Prostate gland (tissue), 2 donors: Measurements from ENCODE around the gene ZNF24.

Experiments
- POLR2A ChIP-seq: fragments of 450-650 bp; IDR thresholded peaks from one replicate; pipeline ENCODE4 v1.6.1; 2016; ENCODE audit warnings: antibody characterized with exemption, mild to moderate bottlenecking
- POLR2AphosphoS5 ChIP-seq: sonication (generic); formaldehyde crosslinking; IDR thresholded peaks from one replicate; pipeline ENCODE4 v1.6.1; 2017; ENCODE audit warnings: antibody characterized with exemption
- TF ChIP-seq, protein P1 (sequence below), 4 experiments: fragments of 200-600 bp in 2 of 4; fragments of 450-650 bp in 2 of 4; sonication (generic) in 2 of 4; IDR thresholded peaks; 1 replicate in 3 of 4; 2 replicates in 1 of 4; pipeline ENCODE4 v1.5.1; 2016 to 2019; ENCODE audit warnings: antibody characterized with exemption in 4 of 4, mild to moderate bottlenecking in 2 of 4, moderate library complexity in 2 of 4

DNA sequence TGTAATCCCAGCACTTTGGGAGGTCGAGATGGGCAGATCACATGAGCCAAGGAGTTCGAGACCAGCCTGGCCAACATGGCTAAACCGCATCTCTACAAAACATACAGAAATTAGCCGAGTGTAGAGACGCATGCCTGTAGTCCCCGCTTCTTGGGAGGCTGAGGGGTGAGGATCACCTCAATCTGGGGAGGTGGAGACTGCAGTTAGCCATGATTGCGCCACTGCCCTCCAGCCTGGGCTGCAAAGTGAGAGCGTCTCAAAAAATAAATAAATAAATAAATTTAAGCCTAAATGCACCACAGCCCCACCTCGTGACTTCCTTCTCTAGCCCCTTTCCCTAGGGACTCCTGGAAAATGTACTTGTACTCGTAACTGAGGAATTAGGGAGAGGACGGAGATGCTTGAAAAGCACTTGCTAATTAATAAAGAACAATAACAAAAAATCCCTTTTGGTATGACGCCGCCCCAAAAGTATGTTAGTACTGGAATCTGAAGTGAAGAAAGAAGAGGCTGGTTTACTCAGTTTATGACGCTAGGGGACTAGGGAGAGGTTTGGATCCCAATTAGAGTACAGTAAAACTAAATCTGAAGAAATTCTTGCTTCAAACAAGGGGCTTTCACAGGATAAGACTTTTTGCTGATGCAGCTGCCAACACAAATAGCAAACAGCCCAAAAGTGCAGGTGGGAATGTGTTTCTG lies 33.8 kb upstream of the ZNF24 start:
- TF ChIP-seq POLR2A (no peak), POLR2AphosphoS5 (no peak)
- TF ChIP-seq, protein P1, sequence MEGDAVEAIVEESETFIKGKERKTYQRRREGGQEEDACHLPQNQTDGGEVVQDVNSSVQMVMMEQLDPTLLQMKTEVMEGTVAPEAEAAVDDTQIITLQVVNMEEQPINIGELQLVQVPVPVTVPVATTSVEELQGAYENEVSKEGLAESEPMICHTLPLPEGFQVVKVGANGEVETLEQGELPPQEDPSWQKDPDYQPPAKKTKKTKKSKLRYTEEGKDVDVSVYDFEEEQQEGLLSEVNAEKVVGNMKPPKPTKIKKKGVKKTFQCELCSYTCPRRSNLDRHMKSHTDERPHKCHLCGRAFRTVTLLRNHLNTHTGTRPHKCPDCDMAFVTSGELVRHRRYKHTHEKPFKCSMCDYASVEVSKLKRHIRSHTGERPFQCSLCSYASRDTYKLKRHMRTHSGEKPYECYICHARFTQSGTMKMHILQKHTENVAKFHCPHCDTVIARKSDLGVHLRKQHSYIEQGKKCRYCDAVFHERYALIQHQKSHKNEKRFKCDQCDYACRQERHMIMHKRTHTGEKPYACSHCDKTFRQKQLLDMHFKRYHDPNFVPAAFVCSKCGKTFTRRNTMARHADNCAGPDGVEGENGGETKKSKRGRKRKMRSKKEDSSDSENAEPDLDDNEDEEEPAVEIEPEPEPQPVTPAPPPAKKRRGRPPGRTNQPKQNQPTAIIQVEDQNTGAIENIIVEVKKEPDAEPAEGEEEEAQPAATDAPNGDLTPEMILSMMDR (IDR thresholded peaks at IDR 0.05), result no peak
